GM12892 (cell line): ENCODE measurements around the gene FRMD5.

Source experiments
- DNase-seq: peaks from one replicate; pipeline ENCODE4 v3.0.0; 2011; ENCODE audit not compliant: insufficient read length
- FAIRE-seq: peaks from 2 replicates; lab custom pipeline; 2011; peaks lifted over from hg19 to GRCh38; lab: Jason Lieb, UNC
- POLR2A ChIP-seq: IDR thresholded peaks from 2 replicates; pipeline ENCODE4 v1.6.1; 2011; ENCODE audit warnings: low read depth, low read length, control low read depth
- POLR2AphosphoS5 ChIP-seq: IDR thresholded peaks from 2 replicates; pipeline ENCODE4 v1.6.1; 2011; ENCODE audit warnings: low read depth, low read length, control low read depth
- TAF1 ChIP-seq: IDR thresholded peaks from 2 replicates; pipeline ENCODE4 v1.6.1; 2011; ENCODE audit warnings: low read depth, mild to moderate bottlenecking, control low read depth, low read length, borderline replicate concordance

FRMD5 gene

GRCh38 chr15:43939070-43939469, 256.0 kb downstream of the FRMD5 start:
- DNase-seq (no peak), FAIRE-seq (no peak)

GRCh38 chr15:43934480-43934879, 260.6 kb downstream of the FRMD5 start:
- FAIRE-seq (peak; percentile 21), DNase-seq (no peak)
- TF ChIP-seq POLR2A = no peak
- TF ChIP-seq TAF1 = no peak
- TF ChIP-seq POLR2AphosphoS5 = no peak

More at GRCh38 chr15:43939070-43939469, 256.0 kb downstream of the FRMD5 start:
- TF ChIP-seq POLR2AphosphoS5 (no peak), POLR2A (no peak), TAF1 (no peak)

- no peak for FAIRE-seq
- no peak for DNase-seq
- TF ChIP-seq POLR2A (no peak), TAF1 (no peak), POLR2AphosphoS5 (no peak)
These were observed 262.2 kb downstream of the FRMD5 start for GRCh38 chr15:43932907-43933306.

- peak; percentile 24 for FAIRE-seq
- no peak for TF ChIP-seq TAF1
- no peak for TF ChIP-seq POLR2A
- TF ChIP-seq POLR2AphosphoS5 = no peak
- DNase-seq = no peak
These were observed 263.2 kb downstream of the FRMD5 start for GRCh38 chr15:43931790-43932435.

- FAIRE-seq = no peak
- no peak for TF ChIP-seq POLR2AphosphoS5
- no peak for TF ChIP-seq TAF1
- no peak for TF ChIP-seq POLR2A
- no peak for DNase-seq
These were observed 264.0 kb downstream of the FRMD5 start for GRCh38 chr15:43931119-43931518.

GRCh38 chr15:43930556-43930955, 264.5 kb downstream of the FRMD5 start:
- TF ChIP-seq POLR2AphosphoS5 (no peak), POLR2A (no peak), TAF1 (no peak)
- DNase-seq = no peak
- FAIRE-seq = no peak

- DNase-seq (no peak), FAIRE-seq (no peak)
- TF ChIP-seq POLR2AphosphoS5 = no peak
- TF ChIP-seq TAF1 = no peak
- no peak for TF ChIP-seq POLR2A
These were observed 265.0 kb downstream of the FRMD5 start for GRCh38 chr15:43930079-43930478.

- DNase-seq (no peak), FAIRE-seq (no peak)
- TF ChIP-seq POLR2A (no peak), TAF1 (no peak), POLR2AphosphoS5 (no peak)
These were observed 266.9 kb downstream of the FRMD5 start for GRCh38 chr15:43928152-43928551.

- no peak for DNase-seq
- FAIRE-seq = no peak
- no peak for TF ChIP-seq POLR2A
- TF ChIP-seq POLR2AphosphoS5 = no peak
- no peak for TF ChIP-seq TAF1
These were observed 267.9 kb downstream of the FRMD5 start for GRCh38 chr15:43927203-43927602.

- TF ChIP-seq POLR2A (no peak), POLR2AphosphoS5 (no peak), TAF1 (no peak)
- DNase-seq (no peak), FAIRE-seq (no peak)
These were observed 271.5 kb downstream of the FRMD5 start for GRCh38 chr15:43923553-43923952.

GRCh38 chr15:43922021-43922420, 273.1 kb downstream of the FRMD5 start:
- FAIRE-seq (no peak), DNase-seq (no peak)
- no peak for TF ChIP-seq TAF1
- no peak for TF ChIP-seq POLR2AphosphoS5
- TF ChIP-seq POLR2A = no peak

- no peak for FAIRE-seq
- no peak for TF ChIP-seq TAF1
- no peak for TF ChIP-seq POLR2A
- no peak for TF ChIP-seq POLR2AphosphoS5
- DNase-seq = no peak
These were observed 274.3 kb downstream of the FRMD5 start for GRCh38 chr15:43920815-43921214.
